Ovary (tissue), 9 donors: Measurements from ENCODE around the gene AIFM3. TPM values are rescaled to one million over a fixed set of nuclear protein-coding genes. Genes with fewer than 3 reads are reported as not detected.

ENCODE experiments used
- DNase-seq, 5 donors: peaks; one replicate each; pipeline ENCODE4 v3.0.0-alpha.2; 2019 to 2020
- H3K27ac ChIP-seq, 2 donors: fragments of 200-600 bp; one replicate each; pipeline versions ENCODE4 v1.5.1 to v1.8.0; 2019 to 2022
- H3K27me3 ChIP-seq: fragments of 200-600 bp; one replicate; pipeline ENCODE4 v1.8.0; 2022
- H3K36me3 ChIP-seq: fragments of 200-600 bp; sonication (generic); one replicate; pipeline ENCODE4 v1.5.1; 2019
- H3K4me1 ChIP-seq: one replicate; pipeline ENCODE4 v1.8.1; 2013; ENCODE audit warnings: mild to moderate bottlenecking, moderate library complexity; ENCODE audit not compliant: insufficient read depth
- H3K4me3 ChIP-seq: fragments of 200-600 bp; sonication (generic); one replicate; pipeline ENCODE4 v1.5.1; 2017
- H3K9me3 ChIP-seq, 2 donors: fragments of 200-600 bp in 1 of 2; sonication (generic) in 1 of 2; one replicate each; pipeline versions ENCODE4 v1.5.1 to v1.8.1; 2013 to 2019; ENCODE audit warnings: mild to moderate bottlenecking in 1 of 2, moderate library complexity in 1 of 2
- CTCF ChIP-seq, 3 donors: fragments of 450-650 bp in 2 of 3; fragments of 200-600 bp in 1 of 3; IDR thresholded peaks; one replicate each; pipeline versions ENCODE4 v1.5.1 to v1.8.0; 2016 to 2022; ENCODE audit warnings: antibody characterized with exemption in 3 of 3, mild to moderate bottlenecking in 1 of 3
- EP300 ChIP-seq: sonication (generic); formaldehyde crosslinking; IDR thresholded peaks from one replicate; pipeline ENCODE4 v1.6.1; 2017; ENCODE audit warnings: antibody characterized with exemption
- POLR2A ChIP-seq: fragments of 450-650 bp; IDR thresholded peaks from one replicate; pipeline ENCODE4 v1.6.1; 2017; ENCODE audit warnings: antibody characterized with exemption, mild to moderate bottlenecking, moderate library complexity
- WGBS, 3 donors: extraction: QIAGEN DNeasy Blood & Tissue Kit in 1 of 3; methylation state at CpG; one replicate each; pipeline versions ENCODE4 v1.1.5 to v1.1.7; 2013 to 2017; 5-methylcytosine and 5-hydroxymethylcytosine counted together
- intact Hi-C, 4 donors: fragments of 100-400 bp; cut with DNase I; formaldehyde crosslinking; loops; one replicate each; pipeline versions ENCODE4 v1.11.0 to v1.15.1; 2022 to 2023
- polyA plus RNA-seq, 2 donors: library from polyadenylated mRNA; stranded (reverse); fragments of 200-250 nt in 1 of 2; fragments of 350-450 nt in 1 of 2; fragmentation: Illumina TruSeq in 1 of 2; extraction: RNeasy Lipid Tissue Mini Kit (QIAGEN cat#74804) in 1 of 2; gene quantifications; one replicate each; pipeline ENCODE4 v1.2.3, GENCODE V29; 2013 to 2014
- total RNA-seq, 7 donors: library from RNA; depleted of rRNA in 2 of 7; stranded (reverse); fragments of >200 nt in 2 of 7; fragmentation: NEBNext Ultra II Directional in 3 of 7; extraction: Animal tissue kit (Norgen Biotek cat#: 25700) in 3 of 7; gene quantifications; one replicate each; pipeline versions ENCODE4 v1.1.0 to v1.2.4, GENCODE V29; 2016 to 2023
- donor health status: DM: no; HTN: no; CAD: no; lungs with moderate emphysema.
- donor health status: DM: no; HTN: no; CAD: no.
- donor health status: Bipolar disorder and iron deficiency.
- donor health status: DM: yes; HTN: yes; CAD: no.
- donor health status: DM: no; HTN: no; CAD: no.
- donor health status: DM: yes; HTN: yes; CAD: no.

The AIFM3 gene
- total and polyA plus RNA-seq, 9 donors, result 0.43 to 2.7 (median 1.1) TPM; not detected in 1

GRCh38 chr22:21012446-21013407, 45.7 kb downstream of the AIFM3 start:
- H3K4me3 ChIP-seq, result no peak overlapping the region
- WGBS, 3 donors, result 75 to 81% (median 78%) methylated on average over 14 of the region's 14 CpGs
- H3K36me3 ChIP-seq, result no peaks in the 10 kb centered on the region
- peak in 1 of 5 donors; percentile 16 for DNase-seq
- no peaks in the 10 kb centered on the region for H3K9me3 ChIP-seq
- no peak overlapping the region for H3K27ac ChIP-seq
- intact Hi-C loops, result loop anchor here in 1 of 4 donors (10.0 kb wide), 1 partner anchor 148 kb away; no protein-coding TSS in a partner anchor
- no peak for TF ChIP-seq POLR2A
- no peak for TF ChIP-seq EP300
- no peak for TF ChIP-seq CTCF (IDR thresholded peaks at IDR 0.05)
- H3K4me1 ChIP-seq, result peaks cover 6% of the 10 kb centered on the region
- no peaks in the 10 kb centered on the region for H3K27me3 ChIP-seq

GRCh38 chr22:21013657-21014201, 46.7 kb downstream of the AIFM3 start:
- Histone ChIP-seq H3K27me3 (no peaks in the 10 kb centered on the region), H3K4me3 (peak overlapping the region; percentile 40), H3K4me1 (peaks cover 6% of the 10 kb centered on the region), H3K9me3 (no peaks in the 10 kb centered on the region), H3K36me3 (no peaks in the 10 kb centered on the region), H3K27ac (peak overlapping the region; percentile 51 to 83)
- WGBS, 3 donors, result 8 to 9% (median 9%) methylated on average over 21 to 24 of the region's 24 CpGs
- no peak for DNase-seq
- intact Hi-C loops, result loop anchor here in 1 of 4 donors (10.0 kb wide), 1 partner anchor 149 kb away; no protein-coding TSS in a partner anchor
- TF ChIP-seq CTCF (IDR thresholded peaks at IDR 0.05), result no peak
- no peak for TF ChIP-seq POLR2A
- TF ChIP-seq EP300, result no peak

- H3K36me3 ChIP-seq, result no peaks in the 10 kb centered on the region
- H3K27ac ChIP-seq, result peak overlapping the region; percentile 51 to 83
- peak overlapping the region; percentile 40 for H3K4me3 ChIP-seq
- DNase-seq, result peak; percentile 88 to 93 (median 91)
- H3K9me3 ChIP-seq, result no peaks in the 10 kb centered on the region
- intact Hi-C loops, result loop anchor here in 1 of 4 donors (10.0 kb wide), 1 partner anchor 149 kb away; no protein-coding TSS in a partner anchor
- WGBS, 3 donors, result 1 to 2% (median 1%) methylated on average over 39 to 40 of the region's 40 CpGs
- H3K4me1 ChIP-seq, result peaks cover 6% of the 10 kb centered on the region
- TF ChIP-seq POLR2A (no peak), EP300 (no peak), CTCF (IDR thresholded peaks at IDR 0.05) (no peak)
- no peaks in the 10 kb centered on the region for H3K27me3 ChIP-seq
Observed at GRCh38 chr22:21014202-21014725, 47.2 kb downstream of the AIFM3 start.

GRCh38 chr22:21014726-21015465, 47.8 kb downstream of the AIFM3 start, which contains the start of gene P2RX6:
Gene P2RX6 (plus strand): TSS chr22:21015165. CDS start chr22:21015175, 10 bp downstream.
- TF ChIP-seq POLR2A (no peak), EP300 (no peak), CTCF (IDR thresholded peaks at IDR 0.05) (no peak)
- DNase-seq, result peak in 3 of 5 donors; percentile 26 to 59 (median 49)
- 10 to 23% (median 13%) methylated on average over 12 of the region's 12 CpGs for WGBS, 3 donors
- Histone ChIP-seq H3K4me1 (peaks cover 6% of the 10 kb centered on the region), H3K27me3 (no peaks in the 10 kb centered on the region), H3K27ac (peak within 1 kb of the TSS; percentile 51 to 83), H3K36me3 (no peaks in the 10 kb centered on the region), H3K9me3 (no peaks in the 10 kb centered on the region), H3K4me3 (peak within 1 kb of the TSS; percentile 40)
- intact Hi-C loops, result loop anchor here in 1 of 4 donors (10.0 kb wide), 1 partner anchor 150 kb away; no protein-coding TSS in a partner anchor
